ENCODE measurements around the gene DEPDC5. TPM values are rescaled to one million over a fixed set of nuclear protein-coding genes. Genes with fewer than 3 reads are reported as not detected.

Gene DEPDC5
- total and polyA plus RNA-seq, 2 experiments from 2014 or later: 6.3 to 7.6 TPM

DNA sequence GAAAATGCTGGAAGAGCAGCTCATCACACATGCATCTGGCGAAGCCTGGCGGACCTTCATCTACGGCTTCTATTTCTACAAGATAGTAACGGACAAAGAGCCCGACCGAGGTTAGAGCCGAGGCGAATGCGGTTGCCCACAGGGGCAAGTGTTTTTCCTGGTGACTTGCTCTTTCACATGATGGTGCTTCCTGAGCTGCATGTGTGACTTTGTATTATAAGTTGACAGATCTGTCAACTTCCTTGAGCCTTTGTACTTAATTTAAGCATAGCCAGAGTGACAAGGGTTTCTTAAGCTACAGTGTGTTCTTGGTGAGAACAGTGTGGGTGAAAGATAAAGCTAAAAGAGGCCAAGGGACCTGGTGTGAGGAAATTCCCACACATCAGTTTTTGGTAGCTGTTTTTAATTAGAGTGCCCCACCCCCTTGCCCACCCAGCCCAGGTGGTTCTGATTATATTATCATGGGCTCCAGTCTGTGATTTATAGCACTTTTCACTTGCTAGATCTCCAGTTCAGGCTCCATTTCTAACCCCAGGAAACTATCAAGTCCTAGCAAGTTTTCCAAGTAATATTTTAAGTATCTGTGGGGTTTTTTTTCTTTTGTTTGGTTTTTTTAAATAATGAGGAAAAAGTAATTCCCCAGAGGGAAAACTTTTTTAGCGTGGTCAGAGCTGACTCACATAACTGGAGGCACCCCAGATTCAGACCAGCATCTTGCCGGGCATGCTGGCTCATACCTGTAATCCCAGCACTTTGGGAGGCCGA lies 122.5 kb downstream of the DEPDC5 start:
- Histone ChIP-seq H3K4me3 (no peak overlapping the region), H3K9me2 (ENCODE audit: insufficient read depth) (no peaks in the 10 kb centered on the region), H3K27me3 (replicated peaks; ENCODE audit: insufficient read depth) (no peaks in the 10 kb centered on the region), H3K4me2 (ENCODE audit: unreplicated experiment) (no peak overlapping the region), H2AFZ (no peak overlapping the region), H3K79me2 (ENCODE audit: insufficient read depth) (no peaks in the 10 kb centered on the region), H4K20me1 (ENCODE audit: insufficient read depth) (no peaks in the 10 kb centered on the region), H3K9me3 (ENCODE audit: low read depth) (no peaks in the 10 kb centered on the region), H3K9ac (peak overlapping the region; percentile 9; the same call in 1 of the 2 replicates), H3K27ac (peak overlapping the region; percentile 34; the same call in 1 of the 2 replicates), H3K36me3 (ENCODE audit: low read depth) (peaks cover 9% of the 10 kb centered on the region), H3K4me1 (ENCODE audit: insufficient read depth) (peaks cover 16% of the 10 kb centered on the region), H3F3A (ENCODE audit: insufficient read depth) (0 out of 2 replicates have a peak, but pooled peaks cover under 1% of the 10 kb centered on the region)
- peak; percentile 80 for DNase-seq
- in situ Hi-C loops (cut with MboI): no loop called here
- TF ChIP-seq EZH2 (IDR thresholded peaks at IDR 0.05; ENCODE audit: insufficient read depth, poor library complexity, severe bottlenecking): no peak
- TF ChIP-seq EZH2phosphoT487 (IDR thresholded peaks at IDR 0.05; ENCODE audit: insufficient read depth, low read depth): no peak
- 70 to 71% methylated on average over 12 of the region's 12 CpGs for WGBS, 2 experiments (ENCODE audit: low coverage in 1 of 2, low lambda C conversion rate in 2 of 2, missing lambda C conversion rate in 2 of 2)

DNA sequence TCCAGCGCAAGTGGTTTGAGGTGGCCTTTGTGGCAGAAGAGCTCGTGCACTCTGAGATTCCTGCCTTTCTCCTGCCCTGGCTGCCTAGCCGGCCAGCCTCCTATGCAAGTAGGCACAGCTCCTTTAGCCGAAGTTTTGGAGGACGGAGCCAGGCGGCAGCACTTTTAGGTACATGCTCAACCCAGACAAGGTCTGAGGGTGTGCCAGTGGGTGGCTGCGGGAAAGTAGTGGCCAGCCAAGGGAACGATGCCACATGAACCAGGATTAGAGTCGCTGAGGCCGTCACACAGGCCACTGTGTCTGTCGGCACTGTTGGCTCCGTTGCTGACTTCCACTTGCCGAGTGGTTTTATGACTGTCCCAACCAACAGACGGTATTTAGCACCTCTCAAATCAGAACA lies 125.8 kb downstream of the DEPDC5 start:
- H3K4me1 ChIP-seq (ENCODE audit: insufficient read depth): peaks cover 14% of the 10 kb centered on the region
- no peak overlapping the region for H2AFZ ChIP-seq
- H3K4me2 ChIP-seq (ENCODE audit: unreplicated experiment): no peak overlapping the region
- no peaks in the 10 kb centered on the region for H3K79me2 ChIP-seq (ENCODE audit: insufficient read depth)
- no peaks in the 10 kb centered on the region for H3K27me3 ChIP-seq (replicated peaks; ENCODE audit: insufficient read depth)
- no peaks in the 10 kb centered on the region for H3K9me2 ChIP-seq (ENCODE audit: insufficient read depth)
- H3K9me3 ChIP-seq (ENCODE audit: low read depth): no peaks in the 10 kb centered on the region
- in situ Hi-C loops (cut with MboI): no loop called here
- DNase-seq: no peak
- H3K36me3 ChIP-seq (ENCODE audit: low read depth): peaks cover 6% of the 10 kb centered on the region
- H3K4me3 ChIP-seq: no peak overlapping the region
- no peaks in the 10 kb centered on the region for H3F3A ChIP-seq (ENCODE audit: insufficient read depth)
- no peak overlapping the region for H3K9ac ChIP-seq
- WGBS, 2 experiments (ENCODE audit: low coverage in 1 of 2, low lambda C conversion rate in 2 of 2, missing lambda C conversion rate in 2 of 2): 86 to 88% methylated on average over 14 of the region's 14 CpGs
- H3K27ac ChIP-seq: no peak overlapping the region
- TF ChIP-seq EZH2 (IDR thresholded peaks at IDR 0.05; ENCODE audit: insufficient read depth, poor library complexity, severe bottlenecking): no peak
- no peak for TF ChIP-seq EZH2phosphoT487 (IDR thresholded peaks at IDR 0.05; ENCODE audit: insufficient read depth, low read depth)
- H4K20me1 ChIP-seq (ENCODE audit: insufficient read depth): no peaks in the 10 kb centered on the region

DNA sequence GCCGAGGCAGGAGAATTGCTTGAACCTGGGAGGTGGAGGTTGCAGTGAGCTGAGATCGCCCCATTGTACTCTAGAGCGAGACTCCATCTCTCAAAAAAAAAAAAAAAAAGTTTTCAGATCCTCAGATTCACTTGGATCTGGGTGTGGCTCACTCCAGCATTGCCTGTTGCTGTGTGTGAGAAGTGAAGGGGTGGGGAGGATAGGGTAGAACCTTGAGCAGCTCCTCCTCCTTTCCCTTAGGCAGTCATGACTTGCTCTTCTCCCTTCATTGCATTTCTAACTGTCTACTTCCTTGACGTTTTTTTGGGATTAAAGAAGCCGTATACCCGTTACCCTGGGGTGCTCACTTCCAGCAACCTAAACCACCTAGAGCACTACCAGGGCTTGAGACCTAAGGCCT lies 127.4 kb downstream of the DEPDC5 start:
- Histone ChIP-seq H3K36me3 (ENCODE audit: low read depth) (no peaks in the 10 kb centered on the region), H3F3A (ENCODE audit: insufficient read depth) (no peaks in the 10 kb centered on the region), H4K20me1 (ENCODE audit: insufficient read depth) (no peaks in the 10 kb centered on the region), H3K9ac (no peak overlapping the region), H2AFZ (no peak overlapping the region), H3K4me1 (ENCODE audit: insufficient read depth) (peaks cover 8% of the 10 kb centered on the region), H3K4me3 (no peak overlapping the region), H3K4me2 (ENCODE audit: unreplicated experiment) (no peak overlapping the region), H3K79me2 (ENCODE audit: insufficient read depth) (no peaks in the 10 kb centered on the region), H3K9me3 (ENCODE audit: low read depth) (no peaks in the 10 kb centered on the region), H3K9me2 (ENCODE audit: insufficient read depth) (no peaks in the 10 kb centered on the region), H3K27me3 (replicated peaks; ENCODE audit: insufficient read depth) (no peaks in the 10 kb centered on the region), H3K27ac (no peak overlapping the region)
- 86 to 95% methylated on average over 6 of the region's 6 CpGs for WGBS, 2 experiments (ENCODE audit: low coverage in 1 of 2, low lambda C conversion rate in 2 of 2, missing lambda C conversion rate in 2 of 2)
- in situ Hi-C loops (cut with MboI): no loop called here
- TF ChIP-seq EZH2 (IDR thresholded peaks at IDR 0.05; ENCODE audit: insufficient read depth, poor library complexity, severe bottlenecking): no peak
- TF ChIP-seq EZH2phosphoT487 (IDR thresholded peaks at IDR 0.05; ENCODE audit: insufficient read depth, low read depth): no peak
- DNase-seq: no peak

DNA sequence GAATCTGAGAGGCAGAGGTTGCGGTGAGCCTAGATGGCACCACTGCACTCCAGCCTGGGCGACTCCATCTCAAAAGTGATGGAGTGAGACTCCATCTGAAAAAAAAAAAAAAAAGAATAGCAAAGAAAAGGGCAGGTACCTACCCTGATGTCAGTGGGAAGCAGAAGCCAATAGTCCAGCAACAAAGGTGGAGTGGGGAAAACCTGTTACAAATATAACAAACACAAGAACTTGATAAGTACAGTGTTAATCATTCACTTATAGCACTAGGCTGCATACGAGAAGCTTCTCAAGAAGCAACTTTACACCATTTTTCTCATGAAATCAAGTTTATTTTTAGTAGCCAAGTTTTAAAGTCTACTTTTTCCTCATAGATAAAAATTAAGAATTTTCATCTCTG lies 128.0 kb downstream of the DEPDC5 start:
- no peak for DNase-seq
- no peak overlapping the region for H3K27ac ChIP-seq
- no peak overlapping the region for H3K4me3 ChIP-seq

More for the DNA sequence above, 128.0 kb downstream of the DEPDC5 start:
- peaks cover 1% of the 10 kb centered on the region; the same call in 1 of the 2 replicates for H3K4me1 ChIP-seq (ENCODE audit: insufficient read depth)
- H3K9me2 ChIP-seq (ENCODE audit: insufficient read depth): no peaks in the 10 kb centered on the region
- H3K79me2 ChIP-seq (ENCODE audit: insufficient read depth): no peaks in the 10 kb centered on the region
- H3K36me3 ChIP-seq (ENCODE audit: low read depth): no peaks in the 10 kb centered on the region
- no peak overlapping the region for H3K4me2 ChIP-seq (ENCODE audit: unreplicated experiment)
- in situ Hi-C loops (cut with MboI): no loop called here
- H3F3A ChIP-seq (ENCODE audit: insufficient read depth): no peaks in the 10 kb centered on the region
- TF ChIP-seq EZH2phosphoT487 (IDR thresholded peaks at IDR 0.05; ENCODE audit: insufficient read depth, low read depth): no peak
- no peak for TF ChIP-seq EZH2 (IDR thresholded peaks at IDR 0.05; ENCODE audit: insufficient read depth, poor library complexity, severe bottlenecking)
- H3K9ac ChIP-seq: no peak overlapping the region
- 95% methylated on average over 3 of the region's 3 CpGs for WGBS, 2 experiments (ENCODE audit: low coverage in 1 of 2, low lambda C conversion rate in 2 of 2, missing lambda C conversion rate in 2 of 2)
- no peaks in the 10 kb centered on the region for H3K9me3 ChIP-seq (ENCODE audit: low read depth)
- no peaks in the 10 kb centered on the region for H3K27me3 ChIP-seq (replicated peaks; ENCODE audit: insufficient read depth)
- no peaks in the 10 kb centered on the region for H4K20me1 ChIP-seq (ENCODE audit: insufficient read depth)
- no peak overlapping the region for H2AFZ ChIP-seq

Measured in GM23248 (cell line).